Suppressor macrophage treated with lipopolysaccharide for 1 hour (primary cell): ENCODE measurements around the gene MFN1.
A peak's percentile ranks its signal among the peaks of the same experiment; 100 is the strongest.
"Not testable (repeated sequence)": the region's sequence is repeated elsewhere in the genome, so short reads cannot be mapped to it uniquely, and the experiment has no call there.

Experiments
- DNase-seq, 3 donors: peaks; one replicate each; pipeline ENCODE4 v3.0.0-alpha.2; 2020 to 2022

Gene MFN1

GRCh38 chr3:179347345-179348194, at the start of gene MFN1:
MFN1 (plus strand) TSS chr3:179347709; CDS start chr3:179348852, 1,143 bp downstream.
- peak; percentile 95 to 96 (median 95) for DNase-seq

DNA sequence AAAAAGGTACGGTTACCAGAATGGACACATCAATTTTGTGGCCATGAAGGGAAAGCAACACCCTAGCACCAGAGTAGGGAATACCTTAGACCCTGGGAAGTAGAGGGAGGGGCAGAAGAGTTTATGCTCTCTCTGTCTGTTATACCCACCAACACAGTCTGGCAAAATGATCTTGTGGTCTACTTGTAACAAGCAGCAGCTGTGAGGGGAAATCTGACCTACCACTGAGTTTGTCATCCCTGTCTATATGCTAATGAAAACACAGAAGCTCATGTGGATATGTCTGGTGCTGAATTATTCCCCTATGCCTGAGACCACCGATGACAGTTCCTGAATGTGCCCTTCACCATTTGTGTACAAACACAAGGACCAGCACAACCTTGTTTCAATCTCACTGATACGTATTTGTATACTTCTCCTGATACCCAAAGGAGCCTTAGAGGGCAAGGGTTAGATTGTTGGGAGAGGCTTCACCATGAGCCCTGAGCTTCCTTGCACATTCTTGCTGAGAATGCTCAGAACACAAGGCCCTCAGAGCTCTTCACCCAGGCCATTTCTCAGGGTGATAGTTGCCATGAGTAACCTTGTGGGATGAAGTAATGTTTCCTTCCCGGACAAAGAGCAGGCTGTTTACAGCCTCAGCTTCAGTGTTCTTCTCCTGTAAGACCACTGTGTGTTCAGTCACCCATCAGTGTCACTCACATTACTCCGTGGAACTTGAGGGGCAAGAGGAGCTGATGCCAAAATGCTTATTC, 49.4 kb upstream of the MFN1 start:
- no peak for DNase-seq

DNA sequence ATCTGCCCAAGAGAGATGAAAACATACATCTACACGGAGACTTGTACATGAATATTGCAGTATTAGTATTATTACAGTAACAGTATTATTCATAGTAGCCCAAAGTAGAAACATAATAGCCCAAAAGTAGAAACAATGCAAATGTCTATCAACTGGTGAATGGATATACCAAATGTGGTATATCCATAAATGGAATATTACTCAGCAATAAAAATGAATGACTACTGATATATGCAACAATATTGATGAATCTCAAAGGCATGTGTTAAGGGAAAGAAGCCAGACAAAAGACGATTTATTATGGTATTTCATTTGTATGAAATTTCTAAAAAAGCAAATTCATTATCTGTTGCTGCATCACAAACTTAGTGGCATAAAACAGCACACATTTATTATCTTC, 48.2 kb upstream of the MFN1 start:
- no peak for DNase-seq

DNA sequence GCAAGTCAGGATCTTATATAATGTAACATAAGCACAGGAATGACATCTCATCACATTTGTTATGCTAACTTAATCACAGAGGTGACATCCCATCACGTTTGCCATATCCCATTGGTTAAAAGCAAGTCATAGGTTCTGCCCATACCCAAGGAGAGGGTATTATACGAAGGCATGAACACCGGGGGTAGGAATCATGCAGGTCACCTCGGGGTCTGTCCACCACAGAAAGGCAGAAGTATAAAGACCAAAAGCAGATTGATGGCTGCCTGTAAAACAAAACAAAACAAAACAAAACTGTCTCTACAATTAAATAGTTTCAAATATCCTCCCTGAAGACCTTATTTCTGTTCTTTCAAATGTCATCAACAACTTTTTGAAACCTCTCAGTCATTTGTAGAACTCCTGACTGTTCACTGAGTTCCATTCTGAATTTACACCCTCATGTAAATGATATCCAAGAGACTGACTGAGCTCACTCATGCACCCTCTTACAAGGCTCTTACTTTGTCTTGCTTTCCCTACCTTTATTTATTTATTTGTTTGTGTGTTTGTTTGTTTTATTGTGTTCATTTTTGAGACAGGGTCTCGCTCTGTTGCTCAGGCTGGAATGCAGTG, 47.4 kb upstream of the MFN1 start:
- no peak for DNase-seq

GRCh38 chr3:179301645-179302044, 45.9 kb upstream of the MFN1 start:
- no peak for DNase-seq

DNA sequence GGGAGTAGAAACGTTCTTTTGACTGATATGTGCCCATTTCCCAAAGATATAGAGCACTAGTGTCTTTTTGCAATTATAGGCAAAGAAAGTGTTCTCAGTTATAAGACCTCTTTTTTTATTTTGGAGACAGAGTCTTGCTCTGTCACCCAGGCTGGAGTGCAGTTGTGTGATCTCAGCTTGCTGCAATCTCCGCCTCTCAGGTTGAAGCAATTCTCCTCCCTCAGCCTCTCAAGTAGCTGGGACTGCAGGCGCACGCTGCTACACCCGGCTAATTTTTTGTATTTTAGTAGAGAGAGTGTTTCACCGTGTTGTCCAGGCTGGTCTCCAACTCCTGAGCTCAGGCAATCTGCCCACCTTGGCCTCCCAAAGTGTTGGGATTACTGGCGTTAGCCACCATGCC, 45.4 kb upstream of the MFN1 start:
- no peak for DNase-seq

DNA sequence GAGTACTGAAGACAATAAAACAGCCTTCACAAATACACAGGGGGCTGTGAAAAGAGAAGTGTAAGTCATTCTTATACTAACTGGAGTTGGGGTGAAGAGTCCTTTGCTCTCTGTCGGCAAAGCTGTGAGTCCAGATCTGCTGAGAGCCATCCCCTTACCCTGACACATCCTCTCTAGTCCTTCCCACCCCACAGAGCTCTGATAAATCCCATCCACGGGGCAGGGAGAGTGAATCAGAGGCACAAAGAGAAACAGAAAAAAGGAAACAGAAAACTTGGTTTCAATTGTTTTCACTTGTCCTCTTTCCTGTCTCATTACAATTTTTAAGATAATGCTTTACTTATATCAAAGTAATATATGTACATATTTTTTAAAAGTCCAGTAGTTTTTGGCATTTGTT, 42.9 kb upstream of the MFN1 start:
- peak; percentile 49 to 57 (median 52) for DNase-seq

- DNase-seq: not testable (repeated sequence)
These were observed 40.1 kb upstream of the MFN1 start for GRCh38 chr3:179307362-179307761.

DNA sequence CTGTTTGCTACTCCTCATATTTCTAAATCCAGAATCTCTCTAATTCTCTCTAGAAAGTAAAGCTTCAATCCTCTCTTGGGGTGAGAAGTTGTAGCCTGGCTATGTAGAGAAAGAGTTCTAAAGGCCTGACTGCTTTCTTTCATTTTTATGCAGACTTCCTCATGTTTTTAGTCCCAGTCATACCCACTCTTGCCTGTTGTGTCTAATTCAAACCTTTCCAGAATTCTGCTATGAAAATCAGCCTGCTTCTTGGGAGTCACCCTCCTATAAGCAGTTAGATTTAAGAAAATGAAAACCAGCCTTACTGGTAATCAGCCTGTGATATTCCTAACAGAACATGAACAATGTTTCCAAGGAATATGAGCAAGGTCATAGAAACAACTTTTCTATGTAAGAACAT, 39.5 kb upstream of the MFN1 start:
- no peak for DNase-seq

DNA sequence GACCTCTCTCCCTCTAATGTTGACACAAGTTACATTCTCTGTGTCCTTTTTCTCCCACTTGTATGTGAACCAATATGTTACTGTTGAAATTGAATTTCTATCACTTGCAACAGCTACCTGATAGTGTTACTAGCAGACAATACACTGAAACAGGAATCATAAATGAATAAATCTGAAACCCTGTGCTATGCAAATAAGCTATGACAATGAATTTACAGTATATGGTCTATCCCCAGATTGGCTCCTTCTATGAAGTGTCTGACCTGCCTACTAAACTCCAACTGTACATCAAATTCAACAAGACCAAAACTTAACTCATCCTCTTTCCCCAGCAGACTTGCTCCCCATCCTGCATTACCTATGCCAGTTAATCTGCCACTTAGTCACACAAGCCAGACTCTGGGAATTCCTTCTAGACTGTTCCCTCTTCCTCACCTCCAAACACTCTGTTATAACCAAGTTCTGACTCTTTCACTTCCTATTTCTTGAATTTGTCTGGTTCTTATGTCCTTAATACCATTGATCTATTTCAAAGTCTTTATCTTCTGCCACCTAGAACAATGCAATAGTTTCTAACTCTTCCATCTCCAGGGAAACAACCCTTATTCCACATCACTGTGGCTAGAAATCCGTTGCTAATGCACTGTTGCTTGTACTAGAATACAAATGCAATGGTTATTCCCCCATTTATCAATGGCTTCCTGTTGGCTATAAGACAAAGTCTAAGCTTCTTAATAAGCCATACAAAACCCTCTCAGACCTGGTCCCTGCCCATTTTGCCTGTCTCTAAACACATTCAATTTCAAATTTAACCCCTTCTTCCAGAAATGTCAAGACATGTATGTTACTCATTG, 38.1 kb upstream of the MFN1 start:
- no peak for DNase-seq

- DNase-seq: no peak
These were observed 28.6 kb upstream of the MFN1 start for GRCh38 chr3:179318876-179319275.

- peak; percentile 43 to 54 (median 43) for DNase-seq
These were observed 25.7 kb upstream of the MFN1 start for GRCh38 chr3:179321668-179322285.

DNA sequence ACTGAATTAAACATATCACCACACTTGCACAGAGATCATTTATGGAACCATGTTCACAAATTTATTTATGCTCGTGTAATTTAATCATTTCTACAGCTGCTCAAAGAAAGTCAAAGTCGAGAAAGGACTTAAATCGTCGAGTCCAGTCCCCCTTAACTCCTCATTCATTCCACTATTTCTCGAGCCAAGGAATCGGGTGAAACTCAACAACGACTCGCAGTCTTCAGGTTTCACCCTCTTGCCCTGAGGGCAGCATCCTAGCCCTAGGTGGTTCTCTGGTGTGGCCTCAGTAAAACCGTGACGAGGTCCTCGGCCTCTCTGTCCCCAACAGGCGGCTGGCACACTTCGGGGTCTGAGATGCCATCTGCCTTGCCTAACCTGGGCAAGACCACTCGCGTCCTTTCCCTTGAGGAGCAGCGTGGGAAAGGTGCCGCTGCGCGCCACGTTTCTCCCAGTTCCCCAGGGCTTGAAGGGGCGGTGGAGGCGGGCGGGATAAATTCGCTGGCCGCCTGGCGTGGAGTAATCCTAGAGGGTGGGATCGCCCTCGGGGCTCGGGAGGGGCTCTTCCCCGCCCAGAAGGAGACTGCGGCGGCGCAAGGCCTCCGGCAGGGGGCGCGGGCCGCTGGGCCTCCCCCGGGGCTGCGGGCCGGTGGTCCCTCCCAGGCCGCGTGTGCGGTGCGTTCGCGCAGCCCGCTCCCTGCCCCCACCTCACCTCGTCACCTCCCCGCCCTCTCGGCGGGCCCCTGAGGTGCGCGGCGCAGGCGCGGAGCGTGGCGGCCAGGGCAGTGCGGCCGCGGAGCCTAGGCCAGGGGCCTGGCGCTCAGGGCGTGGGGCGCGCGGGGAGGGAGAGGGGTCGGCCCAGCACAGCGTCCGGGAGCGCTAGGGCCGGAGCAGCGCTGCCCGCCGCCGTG, 25.0 kb upstream of the MFN1 start, which contains the start of gene ZNF639:
ZNF639 (plus strand) TSS at position 746 of the 911 bp plus-strand sequence. CDS start 5,263 bp downstream, outside the sequence.
- DNase-seq: peak; percentile 83 to 93 (median 89)

- peak; percentile 74 to 88 (median 80) for DNase-seq
These were observed 24.1 kb upstream of the MFN1 start for GRCh38 chr3:179323197-179324110.

- DNase-seq: peak in 1 of 3 donors; percentile 9
These were observed 23.2 kb upstream of the MFN1 start for GRCh38 chr3:179324270-179324754.

DNA sequence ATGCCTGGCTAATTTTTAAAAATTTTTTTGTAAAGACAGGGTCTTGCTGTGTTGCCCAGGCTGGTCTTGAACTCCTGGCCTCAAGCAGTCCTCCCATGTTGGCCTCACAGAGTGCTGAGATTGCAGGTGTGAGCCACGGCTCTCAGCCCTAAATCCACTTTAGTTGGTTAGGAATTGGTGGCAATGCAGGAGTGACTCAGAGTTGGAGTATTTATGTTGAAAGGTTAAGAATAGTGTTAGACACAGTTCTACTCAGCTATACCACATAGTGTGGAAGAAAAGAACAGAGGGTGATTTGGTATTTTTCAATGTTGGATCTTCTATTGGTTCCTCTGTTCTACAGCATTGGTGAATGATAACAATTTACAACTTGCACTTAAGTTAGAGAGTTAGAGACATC, 17.1 kb upstream of the MFN1 start:
- DNase-seq: no peak

DNA sequence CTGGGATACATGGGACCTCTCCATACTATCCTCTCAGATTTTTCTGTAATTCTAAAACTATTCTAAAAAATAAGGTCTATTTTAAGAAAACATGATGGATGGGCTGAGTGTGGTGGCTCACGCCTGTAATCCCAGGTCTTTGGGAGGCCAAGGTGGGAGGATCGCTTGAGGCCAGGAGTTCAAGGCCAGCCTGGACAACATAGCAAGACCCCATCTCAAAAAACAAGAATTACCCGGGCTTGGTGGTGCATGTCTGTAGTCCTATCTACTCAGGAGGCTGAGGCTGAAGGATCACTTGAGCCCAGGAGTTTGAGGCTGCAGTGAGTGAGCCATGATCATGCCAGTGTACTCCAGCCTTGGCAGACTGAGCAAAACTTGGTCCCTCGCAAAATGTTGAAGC, 15.3 kb upstream of the MFN1 start:
- DNase-seq: no peak

DNA sequence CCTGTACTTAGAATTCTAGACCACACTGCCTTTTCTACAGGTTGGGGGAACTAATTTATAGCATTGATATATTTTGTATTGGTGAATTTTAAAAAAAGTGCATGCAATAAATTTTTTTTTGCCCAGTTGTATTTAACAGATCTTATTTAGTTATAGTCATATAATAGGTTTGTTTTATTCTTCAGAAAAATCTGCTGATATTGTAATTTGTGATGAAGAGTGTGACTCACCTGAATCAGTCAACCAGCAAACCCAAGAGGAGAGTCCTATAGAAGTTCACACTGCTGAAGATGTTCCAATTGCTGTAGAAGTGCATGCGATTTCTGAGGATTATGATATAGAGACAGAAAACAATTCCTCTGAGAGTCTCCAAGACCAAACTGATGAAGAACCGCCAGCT, 14.4 kb upstream of the MFN1 start:
- no peak for DNase-seq

DNA sequence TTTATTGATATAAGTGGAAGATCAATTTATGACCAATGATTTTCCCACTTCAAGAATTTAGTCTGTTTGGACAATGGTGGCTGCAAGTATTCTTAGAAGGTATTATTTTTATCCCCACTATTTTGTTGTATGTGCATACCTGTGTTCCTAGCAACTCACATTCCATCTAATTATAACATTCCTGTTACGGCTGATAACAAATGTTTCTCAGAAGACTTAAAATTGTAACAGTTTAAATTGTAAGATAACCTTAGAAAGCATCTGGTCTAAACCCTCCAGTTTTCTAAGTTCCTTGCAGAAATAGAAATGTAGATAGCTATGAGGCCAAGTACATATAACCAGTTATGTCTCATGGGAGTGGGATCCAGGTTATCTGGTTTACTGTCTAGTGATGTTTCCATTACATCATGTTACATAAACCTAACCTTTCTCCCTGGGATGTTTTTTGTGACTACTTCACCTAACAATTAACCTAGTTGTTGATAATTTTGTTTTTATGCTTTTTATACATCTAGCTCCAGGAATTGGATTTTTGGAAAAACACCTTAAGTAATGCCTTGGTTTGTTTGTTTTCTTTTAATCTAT, 11.1 kb upstream of the MFN1 start:
- DNase-seq: no peak
